ENCODE measurements around the gene WDR47. TPM values are rescaled to one million over a fixed set of nuclear protein-coding genes. Genes with fewer than 3 reads are reported as not detected.

WDR47 gene
- total and polyA plus RNA-seq, 10 of the 15 experiments (the other 5 are each of a cell fraction or from before 2014, with no cell fraction given) = 2.4 to 9.7 (median 5.9) TPM

DNA sequence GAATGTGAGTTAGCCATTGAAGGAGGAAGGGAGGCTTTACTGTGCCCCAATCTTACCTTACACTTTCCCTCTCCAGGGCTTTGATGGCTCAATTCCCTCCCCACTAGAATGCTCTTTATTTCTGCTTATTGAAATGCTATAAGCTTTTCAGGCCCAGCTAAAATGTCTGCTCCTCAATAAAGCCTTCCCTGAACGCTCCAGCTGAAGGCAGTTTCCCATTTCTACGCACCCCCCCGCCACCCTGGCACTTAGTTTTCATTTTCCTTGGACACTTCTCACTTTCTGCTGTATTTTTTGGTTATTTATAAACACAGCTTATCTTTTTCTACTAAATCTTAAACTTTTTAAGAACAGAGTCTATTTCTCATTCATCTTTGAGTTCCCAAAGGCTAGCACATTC, 41.6 kb upstream of the WDR47 start (continued):
- TF ChIP-seq BHLHE40 (IDR thresholded peaks at IDR 0.05; ENCODE audit: borderline replicate concordance in 1 of 2, low read depth in 2 of 2, low read length in 1 of 2) (no peak), NRF1 (conservative IDR thresholded peaks at IDR 0.05; ENCODE audit: low read depth, low read length) (no peak)

DNA sequence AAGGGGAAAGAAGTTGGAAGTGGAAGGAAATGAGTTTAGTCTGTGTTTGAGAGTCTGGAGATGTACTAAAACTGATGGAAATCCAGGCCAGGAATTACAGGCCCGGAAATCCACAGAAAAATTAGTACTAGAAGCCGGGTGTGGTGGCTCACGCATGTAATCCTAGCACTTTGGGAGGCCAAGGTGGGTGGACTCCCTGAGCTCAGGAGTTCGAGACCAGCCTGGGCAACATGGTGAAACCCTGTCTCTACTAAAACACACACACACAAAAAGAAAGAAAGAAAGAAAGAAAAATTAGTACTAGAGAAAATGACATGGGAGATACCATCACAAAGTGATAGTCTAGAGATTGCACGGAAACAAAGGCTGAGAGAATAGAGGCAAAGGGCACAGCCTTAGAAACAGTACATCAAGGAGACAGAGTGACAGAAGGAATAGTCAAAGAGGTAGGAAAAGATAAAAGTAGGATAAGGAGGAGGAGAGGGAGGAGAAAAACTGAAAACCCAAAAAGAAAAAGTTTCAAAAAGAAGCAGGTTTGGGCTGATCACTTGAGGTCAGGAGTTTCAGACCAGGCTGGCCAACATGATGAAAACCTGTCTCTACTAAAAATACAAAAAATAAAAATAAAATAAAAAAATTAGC, 38.7 kb upstream of the WDR47 start:
- H3K36me3 ChIP-seq (ENCODE audit: control insufficient read depth in 2 of 2, insufficient read depth in 2 of 2, low read length in 1 of 2) = no peaks in the 10 kb centered on the region
- H3K79me2 ChIP-seq (ENCODE audit: control insufficient read depth, insufficient read depth, low read length) = peaks cover 5% of the 10 kb centered on the region
- WGBS (ENCODE audit: insufficient coverage, insufficient replicate concordance, low lambda C conversion rate, missing lambda C conversion rate) = 93% methylated on average over 5 of the region's 5 CpGs
- H3K4me2 ChIP-seq (ENCODE audit: control insufficient read depth, insufficient read depth) = no peak overlapping the region
- intact Hi-C loops (cut with micrococcal nuclease; ENCODE audit: unreplicated experiment) = no loop called here
- H3K9ac ChIP-seq (ENCODE audit: control insufficient read depth, insufficient read depth, low read length) = no peak overlapping the region
- no peaks in the 10 kb centered on the region; the same call in none of the 2 replicates for H3K4me1 ChIP-seq (ENCODE audit: control insufficient read depth, insufficient read depth, low read length)
- ATAC-seq (no peak), DNase-seq (ENCODE audit: low read depth, low spot score) (no peak), FAIRE-seq (no peak)
- no peaks in the 10 kb centered on the region for H4K20me1 ChIP-seq (ENCODE audit: control insufficient read depth, insufficient read depth)
- H3K27me3 ChIP-seq (replicated peaks in 1 of 2; ENCODE audit: control insufficient read depth in 2 of 2, insufficient read depth in 2 of 2, low read length in 1 of 2) = no peaks in the 10 kb centered on the region
- ChIA-PET RAD21 (ENCODE audit: unreplicated experiment) (no interaction called here), POLR2A (no interaction called here), CTCF (no interaction called here), SMC1A (ENCODE audit: uncharacterized antibody, unreplicated experiment) (interaction anchor here (1.6 kb wide), 1 partner anchor 30 kb away, joined by 3 read pairs; no protein-coding TSS in a partner anchor)
- H2AFZ ChIP-seq (ENCODE audit: control insufficient read depth, low read depth, low read length) = no peak overlapping the region
- no TSS peak for BruUV-seq (replicated peaks)
- H3K4me3 ChIP-seq = no peak overlapping the region
- in situ Hi-C loops (cut with MboI) = no loop called here
- no peak for TF ChIP-seq SPI1 (IDR thresholded peaks at IDR 0.05; ENCODE audit: borderline replicate concordance, insufficient read depth, low read depth, low read length)
- H3K9me3 ChIP-seq (replicated peaks; ENCODE audit: control insufficient read depth, insufficient read depth, low read length) = no peaks in the 10 kb centered on the region
- no peak overlapping the region for H3K27ac ChIP-seq (ENCODE audit: control insufficient read depth, insufficient read depth)

DNA sequence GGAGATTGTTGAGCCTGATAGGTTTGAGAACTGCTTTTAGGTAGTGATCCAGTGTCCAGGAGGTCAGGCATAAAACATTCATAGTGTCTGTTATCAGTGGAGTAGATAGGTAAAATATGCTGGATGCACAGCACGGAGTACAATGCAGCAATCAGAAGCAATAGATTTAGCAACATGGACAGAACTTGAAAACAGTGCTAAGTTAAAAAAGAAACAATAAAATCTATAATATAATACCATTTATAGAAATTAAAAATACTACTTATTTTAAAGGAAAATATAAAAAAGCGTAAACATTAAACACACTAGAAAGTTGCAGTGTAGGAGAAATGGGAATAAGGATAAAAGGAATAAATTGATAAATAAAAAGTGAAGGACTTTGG, 37.3 kb upstream of the WDR47 start:
- no peak for FAIRE-seq
- SMC1A ChIA-PET (ENCODE audit: uncharacterized antibody, unreplicated experiment) = interaction anchor here (1.6 kb wide), 1 partner anchor 31 kb away, joined by 3 read pairs; no protein-coding TSS in a partner anchor
- POLR2A ChIA-PET = no interaction called here
- Histone ChIP-seq H3K4me3 (no peak overlapping the region), H4K20me1 (ENCODE audit: control insufficient read depth, insufficient read depth) (no peaks in the 10 kb centered on the region), H3K4me1 (ENCODE audit: control insufficient read depth, insufficient read depth, low read length) (no peaks in the 10 kb centered on the region; the same call in none of the 2 replicates), H3K9me3 (replicated peaks; ENCODE audit: control insufficient read depth, insufficient read depth, low read length) (no peaks in the 10 kb centered on the region), H3K27me3 (replicated peaks in 1 of 2; ENCODE audit: control insufficient read depth in 2 of 2, insufficient read depth in 2 of 2, low read length in 1 of 2) (no peaks in the 10 kb centered on the region), H2AFZ (ENCODE audit: control insufficient read depth, low read depth, low read length) (no peak overlapping the region), H3K79me2 (ENCODE audit: control insufficient read depth, insufficient read depth, low read length) (peaks cover 14% of the 10 kb centered on the region), H3K36me3 (ENCODE audit: control insufficient read depth in 2 of 2, insufficient read depth in 2 of 2, low read length in 1 of 2) (no peaks in the 10 kb centered on the region), H3K9ac (ENCODE audit: control insufficient read depth, insufficient read depth, low read length) (no peak overlapping the region), H3K4me2 (ENCODE audit: control insufficient read depth, insufficient read depth) (no peak overlapping the region), H3K27ac (ENCODE audit: control insufficient read depth, insufficient read depth) (no peak overlapping the region)
- DNase-seq (ENCODE audit: low read depth, low spot score) = no peak
- RAD21 ChIA-PET (ENCODE audit: unreplicated experiment) = no interaction called here
- 98% methylated on average over 2 of the region's 2 CpGs for WGBS (ENCODE audit: insufficient coverage, insufficient replicate concordance, low lambda C conversion rate, missing lambda C conversion rate)
- in situ Hi-C loops (cut with MboI) = no loop called here
- CTCF ChIA-PET = no interaction called here
- BruUV-seq (replicated peaks) = no TSS peak
- intact Hi-C loops (cut with micrococcal nuclease; ENCODE audit: unreplicated experiment) = no loop called here
- no peak for ATAC-seq
- TF ChIP-seq CEBPB (IDR thresholded peaks at IDR 0.05; ENCODE audit: borderline replicate concordance in 1 of 2, low read depth in 2 of 2, low read length in 2 of 2) (no peak), PAX8 (IDR thresholded peaks at IDR 0.05) (no peak)
- TF ChIP-seq, protein P1, sequence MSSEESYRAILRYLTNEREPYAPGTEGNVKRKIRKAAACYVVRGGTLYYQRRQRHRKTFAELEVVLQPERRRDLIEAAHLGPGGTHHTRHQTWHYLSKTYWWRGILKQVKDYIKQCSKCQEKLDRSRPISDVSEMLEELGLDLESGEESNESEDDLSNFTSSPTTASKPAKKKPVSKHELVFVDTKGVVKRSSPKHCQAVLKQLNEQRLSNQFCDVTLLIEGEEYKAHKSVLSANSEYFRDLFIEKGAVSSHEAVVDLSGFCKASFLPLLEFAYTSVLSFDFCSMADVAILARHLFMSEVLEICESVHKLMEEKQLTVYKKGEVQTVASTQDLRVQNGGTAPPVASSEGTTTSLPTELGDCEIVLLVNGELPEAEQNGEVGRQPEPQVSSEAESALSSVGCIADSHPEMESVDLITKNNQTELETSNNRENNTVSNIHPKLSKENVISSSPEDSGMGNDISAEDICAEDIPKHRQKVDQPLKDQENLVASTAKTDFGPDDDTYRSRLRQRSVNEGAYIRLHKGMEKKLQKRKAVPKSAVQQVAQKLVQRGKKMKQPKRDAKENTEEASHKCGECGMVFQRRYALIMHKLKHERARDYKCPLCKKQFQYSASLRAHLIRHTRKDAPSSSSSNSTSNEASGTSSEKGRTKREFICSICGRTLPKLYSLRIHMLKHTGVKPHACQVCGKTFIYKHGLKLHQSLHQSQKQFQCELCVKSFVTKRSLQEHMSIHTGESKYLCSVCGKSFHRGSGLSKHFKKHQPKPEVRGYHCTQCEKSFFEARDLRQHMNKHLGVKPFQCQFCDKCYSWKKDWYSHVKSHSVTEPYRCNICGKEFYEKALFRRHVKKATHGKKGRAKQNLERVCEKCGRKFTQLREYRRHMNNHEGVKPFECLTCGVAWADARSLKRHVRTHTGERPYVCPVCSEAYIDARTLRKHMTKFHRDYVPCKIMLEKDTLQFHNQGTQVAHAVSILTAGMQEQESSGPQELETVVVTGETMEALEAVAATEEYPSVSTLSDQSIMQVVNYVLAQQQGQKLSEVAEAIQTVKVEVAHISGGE (CRISPR knock-in tag; IDR thresholded peaks at IDR 0.05) = no peak
- TF ChIP-seq, protein P2, sequence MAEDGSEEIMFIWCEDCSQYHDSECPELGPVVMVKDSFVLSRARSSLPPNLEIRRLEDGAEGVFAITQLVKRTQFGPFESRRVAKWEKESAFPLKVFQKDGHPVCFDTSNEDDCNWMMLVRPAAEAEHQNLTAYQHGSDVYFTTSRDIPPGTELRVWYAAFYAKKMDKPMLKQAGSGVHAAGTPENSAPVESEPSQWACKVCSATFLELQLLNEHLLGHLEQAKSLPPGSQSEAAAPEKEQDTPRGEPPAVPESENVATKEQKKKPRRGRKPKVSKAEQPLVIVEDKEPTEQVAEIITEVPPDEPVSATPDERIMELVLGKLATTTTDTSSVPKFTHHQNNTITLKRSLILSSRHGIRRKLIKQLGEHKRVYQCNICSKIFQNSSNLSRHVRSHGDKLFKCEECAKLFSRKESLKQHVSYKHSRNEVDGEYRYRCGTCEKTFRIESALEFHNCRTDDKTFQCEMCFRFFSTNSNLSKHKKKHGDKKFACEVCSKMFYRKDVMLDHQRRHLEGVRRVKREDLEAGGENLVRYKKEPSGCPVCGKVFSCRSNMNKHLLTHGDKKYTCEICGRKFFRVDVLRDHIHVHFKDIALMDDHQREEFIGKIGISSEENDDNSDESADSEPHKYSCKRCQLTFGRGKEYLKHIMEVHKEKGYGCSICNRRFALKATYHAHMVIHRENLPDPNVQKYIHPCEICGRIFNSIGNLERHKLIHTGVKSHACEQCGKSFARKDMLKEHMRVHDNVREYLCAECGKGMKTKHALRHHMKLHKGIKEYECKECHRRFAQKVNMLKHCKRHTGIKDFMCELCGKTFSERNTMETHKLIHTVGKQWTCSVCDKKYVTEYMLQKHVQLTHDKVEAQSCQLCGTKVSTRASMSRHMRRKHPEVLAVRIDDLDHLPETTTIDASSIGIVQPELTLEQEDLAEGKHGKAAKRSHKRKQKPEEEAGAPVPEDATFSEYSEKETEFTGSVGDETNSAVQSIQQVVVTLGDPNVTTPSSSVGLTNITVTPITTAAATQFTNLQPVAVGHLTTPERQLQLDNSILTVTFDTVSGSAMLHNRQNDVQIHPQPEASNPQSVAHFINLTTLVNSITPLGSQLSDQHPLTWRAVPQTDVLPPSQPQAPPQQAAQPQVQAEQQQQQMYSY (CRISPR knock-in tag; IDR thresholded peaks at IDR 0.05) = no peak
